Measurements from ENCODE around the gene CLRN1.
A peak's percentile ranks its signal among the peaks of the same experiment; 100 is the strongest.

CLRN1 gene

DNA sequence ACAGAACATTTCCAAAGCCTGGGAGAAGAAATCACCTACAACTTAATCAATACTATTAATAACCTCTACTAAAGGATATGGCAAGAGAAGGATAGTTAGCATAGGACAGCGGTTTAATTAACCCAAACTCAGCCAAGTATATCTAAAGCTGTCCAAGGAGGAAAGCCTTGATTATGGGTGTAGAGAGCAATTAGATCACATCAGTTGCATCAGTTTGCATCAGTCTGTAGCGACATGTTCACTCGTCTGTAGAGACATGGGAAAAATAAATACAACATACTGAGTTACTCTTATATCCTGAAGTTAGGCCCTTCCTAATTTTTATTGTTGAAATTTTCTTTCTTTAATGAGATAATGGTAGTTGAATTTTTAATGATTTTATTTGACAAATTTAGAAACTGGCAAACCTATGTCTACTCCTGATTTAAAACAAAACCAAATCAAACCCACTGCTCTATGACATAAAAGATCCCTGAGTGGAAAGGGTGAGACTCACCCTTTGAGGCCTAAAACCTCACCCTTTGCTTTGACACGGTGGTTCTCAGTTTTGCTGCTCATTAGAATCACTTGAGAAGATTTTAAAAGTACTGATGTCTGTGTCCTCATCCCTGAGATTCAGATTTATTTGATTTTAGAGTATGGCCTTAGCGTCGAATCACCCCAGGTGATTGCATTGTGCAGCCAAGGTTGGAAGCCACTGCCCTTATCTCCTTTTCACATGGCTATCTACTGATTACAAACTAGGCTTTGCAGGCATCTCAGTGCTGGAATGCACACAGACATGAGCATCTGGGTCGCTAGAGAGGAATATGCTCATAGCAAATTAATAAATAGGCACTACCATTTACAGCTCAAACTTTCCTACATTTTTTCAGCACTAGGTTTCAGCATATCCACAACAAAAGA, 2.8 kb upstream of the CLRN1 start:
- no peak for DNase-seq

DNA sequence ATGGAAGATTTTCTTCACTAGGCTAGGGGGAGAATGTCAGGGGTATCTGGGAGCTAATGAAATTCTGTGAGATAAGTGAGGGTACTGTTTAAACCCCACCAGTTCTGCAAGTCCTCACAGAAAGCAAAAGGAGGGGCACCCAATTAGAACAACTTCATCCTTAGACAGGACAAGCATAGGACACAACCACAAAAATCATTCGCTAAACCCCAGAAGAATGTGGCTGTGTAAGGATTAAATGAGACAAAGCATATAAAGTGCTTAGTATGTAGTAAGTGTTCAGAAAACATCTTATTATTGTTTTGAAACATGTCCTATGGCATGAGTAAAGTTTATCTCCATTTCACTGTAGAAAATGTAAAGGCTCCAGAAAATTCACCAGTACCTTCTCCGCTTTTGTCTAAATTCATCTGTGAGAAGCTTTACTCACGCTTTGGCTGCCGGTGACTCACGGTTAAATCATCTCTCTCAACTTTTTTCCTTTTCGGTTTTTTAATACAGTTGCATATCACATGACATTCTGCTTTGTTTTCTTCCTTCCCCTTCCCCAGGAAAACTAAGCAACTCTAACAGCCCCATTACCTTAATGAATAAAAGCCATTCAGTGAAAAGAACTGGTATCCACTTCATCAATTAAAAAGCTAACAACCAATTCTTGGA, 1.7 kb downstream of the CLRN1 start:
- no peak for DNase-seq

DNA sequence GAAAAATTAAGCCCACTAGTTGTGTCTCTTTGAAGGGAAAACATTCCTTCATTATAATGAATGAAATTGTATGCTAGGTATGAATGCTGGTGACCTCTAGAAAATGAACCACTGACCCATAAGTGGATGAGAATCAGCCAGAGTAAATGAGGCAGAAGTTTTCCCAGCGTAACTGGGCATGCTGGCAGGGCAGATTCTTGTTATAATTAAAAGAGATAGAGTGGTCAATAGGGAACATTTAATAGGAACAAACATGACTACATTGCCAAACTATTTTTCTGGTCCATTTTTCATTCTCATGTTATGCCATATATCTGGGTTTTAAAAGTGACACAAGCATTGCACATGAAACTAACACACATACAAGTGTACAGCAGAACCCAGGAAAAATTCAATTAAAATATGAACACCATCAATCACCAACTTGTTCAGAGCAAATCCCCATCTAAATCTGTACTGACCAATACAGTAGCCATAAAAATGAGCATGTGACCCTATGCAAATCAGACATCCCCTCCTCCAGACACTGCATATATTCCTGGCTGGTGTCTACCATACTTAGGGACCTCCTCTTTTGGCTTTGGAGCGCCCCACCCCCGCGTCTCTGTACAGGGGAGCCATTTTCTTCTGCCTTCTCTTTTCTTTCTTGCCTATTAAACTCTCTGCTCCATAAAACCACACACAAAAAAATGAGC, 4.0 kb downstream of the CLRN1 start:
- DNase-seq: no peak

DNA sequence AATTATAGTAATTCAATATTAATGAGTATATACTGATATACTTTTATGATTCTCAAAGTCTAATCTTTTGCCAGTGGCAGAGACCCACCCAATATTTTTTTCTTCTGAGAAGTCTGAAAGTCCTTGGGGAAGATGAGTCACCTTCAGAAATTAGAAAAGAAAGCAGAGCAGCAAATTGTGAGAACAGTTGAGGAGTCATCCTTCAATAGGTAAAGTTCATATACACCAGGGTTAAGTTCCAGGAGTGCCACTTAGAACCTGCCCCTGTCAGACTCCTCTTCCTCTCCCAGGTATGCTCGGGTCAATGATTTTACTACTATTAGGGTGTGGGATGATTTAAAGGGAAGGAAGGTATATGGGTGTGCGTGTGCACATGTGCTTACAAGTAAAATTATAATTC, 7.1 kb downstream of the CLRN1 start:
- no peak for DNase-seq

DNA sequence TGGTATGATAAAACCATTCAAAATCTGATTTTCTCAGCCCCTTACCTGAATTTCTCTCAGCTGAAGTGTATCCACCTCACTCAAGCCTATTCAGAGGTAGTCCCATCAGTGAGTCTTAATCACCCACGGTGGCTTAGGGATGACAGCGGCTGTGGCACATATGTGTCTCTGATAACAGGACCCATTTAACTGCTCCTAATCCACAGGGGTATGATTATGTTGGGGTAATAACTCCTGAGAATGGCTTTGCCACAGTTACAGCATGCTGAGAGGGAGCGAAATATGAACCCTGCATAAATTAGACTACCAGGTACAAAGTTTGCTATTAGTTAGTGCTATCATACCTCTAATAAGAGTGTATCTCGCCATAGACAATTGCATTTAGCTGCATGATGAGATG, 10.6 kb downstream of the CLRN1 start:
- peak in 1 of 2 experiments; percentile 30 for DNase-seq

DNA sequence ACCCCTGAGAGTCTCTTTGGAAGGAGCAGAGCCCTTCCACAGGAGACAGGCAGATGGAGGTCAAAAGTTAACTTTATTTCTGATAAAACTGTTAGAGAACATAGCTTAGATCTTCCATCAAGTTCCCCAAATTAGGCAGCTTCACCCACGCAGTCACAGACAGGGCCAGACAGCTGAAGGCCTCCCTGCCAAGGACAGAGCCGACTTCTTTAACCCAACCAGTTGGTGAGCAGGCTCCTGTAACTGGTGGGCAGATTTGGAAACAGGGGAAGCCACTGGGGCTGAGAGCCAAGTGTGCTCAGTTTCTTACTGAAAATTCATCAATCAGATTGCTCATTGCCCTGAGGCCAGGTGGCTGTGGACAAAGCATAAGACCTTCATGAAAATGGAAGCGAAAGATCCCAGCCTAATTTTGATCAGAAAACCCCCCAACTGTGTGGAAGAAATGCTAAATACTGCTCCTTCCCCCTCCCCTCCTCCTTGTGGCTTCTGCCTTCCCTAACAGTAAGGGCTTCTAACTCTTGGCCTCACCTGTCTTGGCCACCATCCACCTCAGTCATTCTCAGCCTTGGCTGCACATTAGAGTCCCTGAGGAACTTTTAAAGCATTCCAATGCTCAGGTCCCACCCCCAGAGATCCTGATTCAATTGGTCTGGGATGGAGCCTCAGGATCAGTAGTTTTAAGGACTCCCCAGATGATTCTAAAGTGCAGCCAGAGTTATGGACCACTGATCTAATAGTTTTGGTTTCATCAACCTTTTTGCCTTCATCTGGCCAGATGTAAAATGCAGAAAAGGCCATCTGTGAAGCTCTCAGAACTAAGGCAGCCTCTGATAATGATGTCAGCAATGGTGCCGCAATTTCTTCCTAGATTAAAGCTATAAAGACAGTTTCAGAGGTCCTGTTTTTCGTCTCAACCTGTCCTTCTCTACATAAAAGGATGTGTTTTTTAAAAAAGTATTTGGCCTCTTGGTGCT, 11.5 kb downstream of the CLRN1 start:
- no peak for DNase-seq

DNA sequence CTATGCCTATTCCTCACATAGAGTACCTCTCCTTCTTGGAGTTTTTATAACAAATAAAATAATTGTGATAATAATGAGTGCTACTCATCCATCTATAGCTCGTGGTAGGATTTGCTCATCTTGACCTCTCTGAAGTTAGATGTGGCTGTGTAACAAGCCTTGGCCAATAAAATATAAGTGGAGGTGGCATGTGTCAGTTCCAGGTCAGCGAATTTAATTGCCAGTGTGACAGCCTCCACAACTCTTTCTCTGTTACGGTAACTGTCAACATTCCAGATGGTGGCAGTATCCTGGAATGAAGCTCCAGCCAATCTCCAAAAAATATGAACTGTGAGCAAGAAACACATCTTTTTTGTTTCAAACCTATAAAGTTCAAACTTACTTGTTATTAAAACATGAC, 13.8 kb downstream of the CLRN1 start:
- no peak for DNase-seq

DNA sequence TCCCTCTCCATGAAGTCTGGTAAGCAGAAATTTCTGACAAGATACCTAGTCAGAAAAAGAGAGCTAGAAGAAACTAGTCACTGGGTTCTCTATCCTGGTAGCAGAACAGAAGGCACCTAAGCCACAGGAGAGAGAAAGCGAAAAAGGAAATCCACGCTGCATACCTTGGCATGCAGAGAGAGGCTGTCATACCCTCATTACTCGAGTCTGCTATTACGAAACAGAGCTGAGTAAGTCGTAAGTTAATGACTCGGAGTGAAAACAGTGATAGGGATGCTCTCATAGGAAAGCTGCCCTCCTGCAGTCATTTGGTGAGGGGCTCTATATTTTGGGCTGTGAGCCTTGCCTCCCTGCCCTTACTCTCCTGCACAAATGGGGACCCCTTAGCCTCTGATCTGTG, 16.2 kb downstream of the CLRN1 start:
- DNase-seq: no peak

DNA sequence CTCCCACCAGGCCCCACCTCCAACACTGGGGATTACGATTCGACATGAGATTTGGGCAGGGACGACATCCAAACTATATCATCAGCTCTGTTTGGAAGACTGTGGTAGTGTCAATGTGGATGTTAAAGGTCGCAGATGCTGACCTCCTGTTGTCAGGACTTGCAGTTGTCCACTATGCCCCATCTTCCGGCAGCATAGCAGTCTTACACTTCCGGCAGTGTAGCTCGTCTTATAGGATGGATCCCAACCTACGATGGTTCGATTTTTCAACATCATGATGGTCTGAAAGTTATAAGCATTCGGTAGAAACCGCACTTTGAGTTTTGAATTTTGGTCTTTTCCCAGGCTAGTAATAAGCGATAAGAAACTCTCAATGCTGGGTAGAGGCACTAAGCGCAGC, 20.6 kb downstream of the CLRN1 start:
- no peak for DNase-seq

DNA sequence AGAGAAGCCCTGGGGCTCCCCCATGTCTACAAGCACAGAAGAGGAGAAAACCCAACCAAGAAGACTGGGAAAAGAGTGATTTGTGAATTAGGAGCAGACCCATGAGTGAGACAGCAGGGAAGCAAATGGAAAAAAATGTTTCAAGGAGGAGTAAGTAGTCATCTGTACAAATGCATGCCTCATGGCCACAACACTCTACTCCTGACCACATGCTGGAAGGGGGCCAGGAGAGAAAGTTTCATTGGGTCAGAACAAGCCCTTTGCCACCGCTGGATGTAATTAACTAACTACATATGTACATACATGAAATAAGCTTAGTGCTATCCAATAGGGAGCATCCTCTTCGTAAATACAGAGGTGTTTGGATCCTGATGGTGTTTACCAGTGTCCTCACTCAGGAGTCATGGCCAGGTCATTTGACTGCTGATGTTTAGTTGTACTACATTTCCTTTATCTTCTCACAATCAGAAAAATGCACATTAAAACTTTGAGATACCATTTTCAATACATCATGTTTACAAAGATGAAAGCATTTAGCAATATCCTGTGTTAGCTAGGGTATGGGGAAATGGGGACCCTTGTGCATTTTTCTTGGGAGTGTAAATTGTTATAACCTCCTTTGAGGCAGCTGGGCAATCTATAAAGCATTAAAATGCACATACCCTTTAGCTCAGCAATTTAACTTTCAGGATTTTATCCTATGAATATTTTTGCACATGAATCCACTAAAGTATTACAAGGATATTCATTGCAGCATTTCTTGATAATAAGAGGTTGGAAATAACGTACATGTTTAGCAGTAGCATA, 27.1 kb downstream of the CLRN1 start:
- no peak for DNase-seq

DNA sequence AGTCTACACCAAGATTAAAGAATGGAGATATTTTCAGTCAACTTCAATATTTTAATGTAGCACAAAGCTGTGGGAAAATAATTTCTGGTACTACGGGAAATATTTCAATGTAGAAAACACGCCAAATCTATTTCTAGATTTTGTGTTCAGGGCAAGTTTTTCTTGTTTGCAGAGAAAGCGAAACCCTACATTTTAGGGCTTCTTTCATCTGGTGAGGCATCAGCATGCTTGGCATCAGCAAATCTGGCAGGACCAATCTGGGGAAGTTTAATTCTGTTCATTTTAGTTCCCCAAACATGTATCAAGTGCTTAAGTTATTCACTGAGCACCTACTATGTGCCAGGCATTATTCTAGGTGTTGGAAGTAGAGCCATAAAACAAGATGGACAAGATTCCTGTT, 30.3 kb downstream of the CLRN1 start:
- DNase-seq: no peak

DNA sequence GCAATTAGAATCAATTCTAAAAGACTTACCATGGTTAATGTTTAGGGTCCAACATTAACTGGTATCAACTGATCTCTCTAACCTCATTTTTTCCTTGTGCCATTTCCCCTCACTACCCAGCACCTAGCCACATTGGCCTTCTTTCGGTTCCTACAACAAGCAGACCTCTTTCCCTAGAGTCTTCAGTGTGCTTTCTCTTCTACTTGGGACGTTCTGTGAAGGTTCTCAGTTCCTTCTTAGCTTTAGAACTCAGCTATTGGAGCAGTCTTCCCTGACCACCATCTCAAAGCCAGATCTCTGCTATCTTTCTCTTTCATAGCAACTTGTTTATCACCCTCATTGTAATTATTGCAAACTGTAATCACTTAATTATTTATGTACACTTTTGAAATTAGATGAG, 35.8 kb downstream of the CLRN1 start:
- no peak for DNase-seq

DNA sequence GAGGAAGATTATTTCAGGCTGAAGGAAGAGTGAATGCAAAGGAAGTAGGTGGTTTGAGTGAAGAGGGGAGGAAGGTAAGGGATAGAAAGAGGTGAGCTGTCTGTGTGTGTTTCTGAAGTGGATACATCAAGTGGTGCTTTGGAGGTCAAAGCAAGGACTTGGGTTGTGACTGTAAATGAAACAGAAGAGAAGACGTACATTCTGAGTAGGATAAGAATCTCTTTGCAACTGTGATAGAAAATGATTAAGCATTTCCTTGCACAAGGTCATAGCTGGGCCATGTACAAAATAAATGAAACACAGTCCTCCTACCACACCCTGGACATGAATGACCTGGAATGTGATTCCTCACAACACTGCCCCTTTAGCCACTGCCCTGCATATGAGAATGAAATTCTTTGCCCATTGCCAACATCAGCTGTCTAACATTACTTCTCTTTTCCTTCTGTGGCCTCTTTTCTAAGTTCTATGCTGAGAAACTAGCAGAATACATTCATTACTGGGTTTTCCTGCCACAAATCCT, 39.0 kb downstream of the CLRN1 start:
- no peak for DNase-seq

DNA sequence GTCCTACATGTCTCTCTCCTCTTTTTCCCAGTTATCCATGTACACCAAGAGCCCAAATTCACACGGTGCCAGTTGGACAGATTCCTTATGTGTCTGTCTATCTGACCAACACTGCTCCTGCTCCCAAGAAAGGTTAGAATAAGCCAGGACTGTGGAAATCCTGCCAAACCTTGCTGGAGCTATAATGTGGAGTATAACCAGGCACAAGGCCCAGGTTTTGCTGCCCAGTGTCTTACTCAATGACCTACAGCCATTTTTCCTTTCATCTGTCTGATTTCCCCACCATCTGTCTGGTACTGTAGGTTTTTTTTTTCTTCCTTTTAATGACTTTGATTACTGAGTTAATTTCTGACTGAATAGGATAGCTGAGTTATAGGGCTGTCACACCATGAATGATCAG, 40.8 kb downstream of the CLRN1 start:
- no peak for DNase-seq

DNA sequence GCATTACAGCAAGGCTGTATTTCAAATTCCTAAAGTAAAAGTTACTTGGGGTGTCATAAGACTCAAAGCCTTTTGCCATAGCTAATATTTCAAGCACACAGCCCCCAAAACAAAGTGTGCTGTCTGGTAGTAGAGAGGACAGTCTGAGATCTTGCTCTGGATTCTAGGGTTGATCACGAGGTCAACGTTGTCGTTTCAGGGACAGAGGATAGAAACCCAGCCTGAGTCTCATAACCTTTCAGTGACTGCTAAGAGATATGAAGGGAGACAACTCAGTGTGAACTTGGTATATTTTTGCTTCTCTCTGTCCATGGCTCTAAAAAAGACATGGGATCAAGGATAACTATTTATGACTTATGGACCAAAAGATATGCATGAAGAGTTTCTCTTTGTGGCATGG, 41.7 kb downstream of the CLRN1 start:
- DNase-seq: no peak

DNA sequence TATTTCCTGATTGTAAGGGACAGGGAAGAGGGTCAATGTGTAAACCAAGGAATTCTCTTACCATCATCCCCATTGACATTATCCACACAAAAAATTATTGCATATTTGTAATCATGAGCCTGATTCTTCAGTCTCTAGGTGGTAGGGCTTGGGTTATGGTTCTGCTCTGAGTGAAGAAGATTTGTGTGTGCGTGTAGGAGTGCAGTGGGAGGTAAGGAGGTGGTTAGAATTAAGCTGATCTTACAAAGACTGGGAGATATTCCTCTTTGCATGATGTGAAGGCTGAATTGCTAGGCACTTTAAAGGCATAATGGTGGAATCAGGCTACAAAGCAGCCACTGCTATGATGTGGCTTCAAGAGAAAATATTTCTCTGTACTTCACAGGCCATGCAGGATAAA, 44.3 kb downstream of the CLRN1 start:
- no peak for DNase-seq

DNA sequence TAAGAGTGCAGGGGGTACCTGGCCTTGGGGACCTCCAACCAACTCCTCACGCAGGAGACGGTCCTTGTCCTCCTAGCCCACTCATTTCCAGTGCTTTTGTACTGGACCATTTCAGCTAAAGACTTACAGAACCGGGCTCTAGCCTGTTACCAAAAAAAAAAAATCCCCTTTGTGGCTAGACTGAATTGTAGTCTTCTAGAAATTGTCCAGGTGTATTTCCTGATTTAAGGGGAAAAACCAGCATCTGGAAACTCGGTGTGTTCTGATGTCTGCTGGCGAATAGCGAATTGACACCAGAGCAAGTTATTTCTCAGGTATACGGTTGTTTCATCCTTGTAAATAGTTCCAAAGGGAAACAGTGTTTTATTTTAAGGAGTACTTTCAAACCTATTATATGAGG, 46.2 kb downstream of the CLRN1 start:
- DNase-seq: no peak

DNA sequence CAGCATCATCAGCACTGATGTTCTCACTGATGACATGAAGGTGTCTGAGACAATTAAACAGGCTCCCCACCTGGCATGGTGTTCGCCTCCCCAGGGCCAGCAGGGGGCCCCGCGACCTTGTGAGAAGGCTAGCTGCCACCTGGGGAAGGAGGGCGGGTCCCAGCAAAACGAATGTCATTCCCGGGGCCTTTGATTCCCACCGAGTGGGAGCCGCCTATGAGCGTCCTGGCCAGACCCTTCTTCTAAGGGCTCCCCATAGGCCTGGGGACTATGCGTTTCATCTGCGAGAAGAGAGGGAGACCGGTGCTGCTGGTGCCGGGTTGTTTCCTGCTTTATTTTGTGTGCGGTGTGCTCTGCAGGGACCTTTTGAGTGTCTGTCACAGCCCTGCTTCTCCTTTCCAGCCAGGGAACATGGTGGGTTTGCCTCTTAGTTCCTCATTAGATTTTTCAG, 46.8 kb downstream of the CLRN1 start:
- peak; percentile 80 to 88 for DNase-seq

DNA sequence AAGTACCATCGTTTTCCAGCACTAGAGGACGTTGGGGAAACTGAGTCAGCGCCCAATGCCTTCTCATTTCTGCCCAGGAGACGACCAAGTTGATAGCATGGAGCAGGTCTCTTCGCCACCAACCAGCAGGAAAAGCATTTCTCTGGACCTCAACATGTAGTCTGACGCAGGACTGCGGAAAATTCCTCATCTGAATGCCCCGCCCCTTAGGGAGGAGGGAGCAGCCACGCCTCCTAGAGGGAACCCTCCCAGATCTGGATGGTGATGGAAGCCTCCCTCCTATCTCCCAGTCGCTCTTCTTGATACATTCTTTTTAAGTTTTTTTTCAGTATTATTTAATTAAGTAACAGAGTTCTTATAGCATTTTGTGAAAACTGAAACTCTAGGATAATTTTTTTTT, 49.9 kb downstream of the CLRN1 start:
- no peak for DNase-seq

DNA sequence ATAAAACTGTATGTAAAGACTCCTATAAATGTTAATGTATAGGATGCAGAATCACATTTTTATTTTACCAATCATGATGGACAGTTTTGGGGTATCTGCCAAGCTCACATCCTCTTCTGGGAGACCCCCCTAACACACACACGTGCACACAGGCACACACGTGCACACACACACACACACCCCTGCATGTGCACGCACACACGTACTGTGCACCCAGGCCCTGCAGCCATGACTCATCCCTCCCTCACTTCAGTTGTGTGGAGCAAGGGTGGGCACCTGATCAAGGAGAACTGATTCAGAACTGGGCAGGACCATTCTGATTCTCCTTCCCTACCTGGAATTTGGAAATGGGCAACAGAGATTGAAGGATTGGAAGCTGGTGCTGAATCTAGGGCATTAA, 51.3 kb downstream of the CLRN1 start:
- DNase-seq: no peak

DNA sequence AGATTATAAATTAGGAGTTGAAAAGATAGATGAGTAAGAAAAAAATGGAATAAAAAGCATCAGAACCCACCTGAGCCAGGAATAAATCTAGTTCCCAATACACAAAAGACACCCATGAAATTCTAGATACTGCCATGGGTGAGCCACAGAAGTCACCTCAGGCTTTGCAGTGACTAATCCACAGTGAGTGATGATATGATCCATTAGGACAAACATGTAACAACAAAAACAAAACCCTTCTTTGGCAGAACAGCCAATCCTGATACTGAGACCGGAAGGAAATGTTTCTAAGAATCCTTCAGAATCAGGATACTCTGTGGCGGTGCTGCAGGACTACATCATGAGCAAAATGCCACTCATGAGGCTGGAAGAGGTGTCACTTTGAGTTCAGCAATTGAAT, 52.3 kb downstream of the CLRN1 start:
- DNase-seq: no peak

DNA sequence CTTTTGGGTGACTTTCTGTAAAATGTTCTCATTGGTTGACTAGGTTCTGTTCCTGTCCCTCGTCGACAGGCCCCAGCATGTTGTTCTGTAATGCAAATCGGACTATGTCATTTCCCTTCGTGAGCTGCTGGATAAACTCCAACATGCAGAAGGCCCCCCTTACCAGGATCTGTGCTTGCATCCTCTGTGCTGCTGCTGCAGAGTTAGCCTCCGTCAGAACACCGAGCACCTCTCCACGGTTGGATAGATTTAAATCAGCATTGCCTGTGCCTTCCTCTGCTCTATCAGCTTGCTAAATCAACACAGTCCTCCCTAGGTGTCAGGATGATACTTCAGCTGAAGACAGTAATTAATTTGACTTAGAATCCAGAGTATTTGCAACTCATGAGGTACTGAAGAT, 54.6 kb downstream of the CLRN1 start:
- DNase-seq: no peak
